Measurements from ENCODE around the gene PACSIN2.

The PACSIN2 gene

GRCh38 chr22:42942351-42942750, 72.6 kb downstream of the PACSIN2 start:
- Histone ChIP-seq H4K20me1 (ENCODE audit: insufficient read depth, low read length) (peaks cover 71% of the 10 kb centered on the region), H3K4me1 (ENCODE audit: insufficient read depth, low read length) (no peaks in the 10 kb centered on the region), H3K79me2 (ENCODE audit: insufficient read depth, low read length) (peaks cover 74% of the 10 kb centered on the region)

GRCh38 chr22:42939941-42940653, 74.9 kb downstream of the PACSIN2 start:
- Histone ChIP-seq H4K20me1 (ENCODE audit: insufficient read depth, low read length) (peaks cover 66% of the 10 kb centered on the region), H3K4me1 (ENCODE audit: insufficient read depth, low read length) (no peaks in the 10 kb centered on the region), H3K27ac (ENCODE audit: low read length) (no peak overlapping the region), H3K9me3 (ENCODE audit: insufficient read depth, low read length, severe bottlenecking) (no peaks in the 10 kb centered on the region), H2AFZ (ENCODE audit: low read depth, low read length) (no peak overlapping the region), H3K27me3 (ENCODE audit: insufficient read depth, low read length, poor library complexity) (no peaks in the 10 kb centered on the region), H3K4me2 (ENCODE audit: insufficient read depth, low read length) (no peak overlapping the region), H3K4me3 (ENCODE audit: low read depth in 1 of 2, low read length in 2 of 2) (no peak overlapping the region), H3K36me3 (ENCODE audit: insufficient read depth, low read length) (no peaks in the 10 kb centered on the region), H3K9ac (ENCODE audit: low read depth, low read length) (no peak overlapping the region), H3K79me2 (ENCODE audit: insufficient read depth, low read length) (peaks cover 72% of the 10 kb centered on the region)
- ATAC-seq (ENCODE audit: insufficient read depth, low read depth) (no peak), DNase-seq (no peak)
- TF ChIP-seq EZH2 (IDR thresholded peaks at IDR 0.05; ENCODE audit: borderline replicate concordance, low read depth, low read length, severe bottlenecking) (no peak), CTCF (IDR thresholded peaks at IDR 0.05; ENCODE audit: borderline replicate concordance, extremely low read depth, low read length, poor library complexity, severe bottlenecking) (no peak)

More at GRCh38 chr22:42942351-42942750, 72.6 kb downstream of the PACSIN2 start:
- ATAC-seq (ENCODE audit: insufficient read depth, low read depth) (no peak), DNase-seq (no peak)
- H3K9me3 ChIP-seq (ENCODE audit: insufficient read depth, low read length, severe bottlenecking) = no peaks in the 10 kb centered on the region
- no peak overlapping the region for H3K27ac ChIP-seq (ENCODE audit: low read length)
- H3K9ac ChIP-seq (ENCODE audit: low read depth, low read length) = no peak overlapping the region
- H2AFZ ChIP-seq (ENCODE audit: low read depth, low read length) = no peak overlapping the region
- no peak overlapping the region for H3K4me3 ChIP-seq (ENCODE audit: low read depth in 1 of 2, low read length in 2 of 2)
- H3K4me2 ChIP-seq (ENCODE audit: insufficient read depth, low read length) = no peak overlapping the region
- TF ChIP-seq EZH2 (IDR thresholded peaks at IDR 0.05; ENCODE audit: borderline replicate concordance, low read depth, low read length, severe bottlenecking) (no peak), CTCF (IDR thresholded peaks at IDR 0.05; ENCODE audit: borderline replicate concordance, extremely low read depth, low read length, poor library complexity, severe bottlenecking) (no peak)
- peaks cover 12% of the 10 kb centered on the region; the same call in 1 of the 2 replicates for H3K36me3 ChIP-seq (ENCODE audit: insufficient read depth, low read length)
- no peaks in the 10 kb centered on the region for H3K27me3 ChIP-seq (ENCODE audit: insufficient read depth, low read length, poor library complexity)

GRCh38 chr22:42939451-42939881, 75.5 kb downstream of the PACSIN2 start:
- Histone ChIP-seq H3K36me3 (ENCODE audit: insufficient read depth, low read length) (no peaks in the 10 kb centered on the region), H3K4me2 (ENCODE audit: insufficient read depth, low read length) (no peak overlapping the region), H3K9ac (ENCODE audit: low read depth, low read length) (no peak overlapping the region), H3K79me2 (ENCODE audit: insufficient read depth, low read length) (peaks cover 70% of the 10 kb centered on the region), H4K20me1 (ENCODE audit: insufficient read depth, low read length) (peaks cover 66% of the 10 kb centered on the region), H3K9me3 (ENCODE audit: insufficient read depth, low read length, severe bottlenecking) (no peaks in the 10 kb centered on the region), H2AFZ (ENCODE audit: low read depth, low read length) (no peak overlapping the region), H3K27ac (ENCODE audit: low read length) (no peak overlapping the region), H3K4me1 (ENCODE audit: insufficient read depth, low read length) (no peaks in the 10 kb centered on the region), H3K27me3 (ENCODE audit: insufficient read depth, low read length, poor library complexity) (no peaks in the 10 kb centered on the region), H3K4me3 (ENCODE audit: low read depth in 1 of 2, low read length in 2 of 2) (no peak overlapping the region)
- TF ChIP-seq CTCF (IDR thresholded peaks at IDR 0.05; ENCODE audit: borderline replicate concordance, extremely low read depth, low read length, poor library complexity, severe bottlenecking) = no peak
- TF ChIP-seq EZH2 (IDR thresholded peaks at IDR 0.05; ENCODE audit: borderline replicate concordance, low read depth, low read length, severe bottlenecking) = no peak
- ATAC-seq (ENCODE audit: insufficient read depth, low read depth) (no peak), DNase-seq (no peak)
